ENCODE data around the gene ECD.
"Not testable (repeated sequence)": the region's sequence is repeated elsewhere in the genome, so short reads cannot be mapped to it uniquely, and the experiment has no call there.

ECD gene

GRCh38 chr10:73156054-73156453 is 11.8 kb downstream of the ECD start:
- no peak for DNase-seq

GRCh38 chr10:73152009-73152408 is 15.8 kb downstream of the ECD start:
- DNase-seq, result no peak

- not testable (repeated sequence) for DNase-seq
These were observed 17.0 kb downstream of the ECD start for GRCh38 chr10:73150633-73151413.

GRCh38 chr10:73141603-73142002 is 26.2 kb downstream of the ECD start:
- no peak for DNase-seq

- DNase-seq, result no peak
These were observed 28.6 kb downstream of the ECD start for GRCh38 chr10:73139251-73139650.

- no peak for DNase-seq
These were observed 31.2 kb downstream of the ECD start for GRCh38 chr10:73136627-73137026.

- DNase-seq, result no peak
These were observed 33.1 kb downstream of the ECD start for GRCh38 chr10:73134727-73135126.

- DNase-seq, result no peak
These were observed 35.7 kb downstream of the ECD start for GRCh38 chr10:73131913-73132686.

- no peak for DNase-seq
These were observed 36.5 kb downstream of the ECD start for GRCh38 chr10:73131301-73131700.

GRCh38 chr10:73126343-73126742 is 41.5 kb downstream of the ECD start:
- DNase-seq, result no peak

- DNase-seq, result no peak
These were observed 47.9 kb downstream of the ECD start for GRCh38 chr10:73119952-73120351.

- no peak for DNase-seq
These were observed 48.4 kb downstream of the ECD start for GRCh38 chr10:73119457-73119856.

GRCh38 chr10:73117976-73118743 is 49.6 kb downstream of the ECD start:
- DNase-seq, result no peak

GRCh38 chr10:73116017-73116416 is 51.8 kb downstream of the ECD start:
- no peak for DNase-seq

- DNase-seq, result no peak
These were observed 54.3 kb downstream of the ECD start for GRCh38 chr10:73113551-73113950.

- DNase-seq, result not testable (repeated sequence)
These were observed 55.8 kb downstream of the ECD start for GRCh38 chr10:73112032-73112431.

GRCh38 chr10:73110345-73110849 is 57.4 kb downstream of the ECD start, which contains the start of gene NUDT13:
NUDT13 (plus strand) TSS chr10:73110455; CDS start chr10:73114366, 3,911 bp downstream.
- DNase-seq, result peak in 1 of 4 experiments; percentile 9

- not testable (repeated sequence) for DNase-seq
These were observed 58.6 kb downstream of the ECD start for GRCh38 chr10:73109248-73109652.

- no peak for DNase-seq
These were observed 61.5 kb downstream of the ECD start for GRCh38 chr10:73106301-73106700.

GRCh38 chr10:73099141-73099540 is 68.7 kb downstream of the ECD start:
- no peak for DNase-seq

GRCh38 chr10:73097305-73097670 is 70.5 kb downstream of the ECD start:
- no peak for DNase-seq

- peak; percentile 96 to 97 (median 97) for DNase-seq
These were observed 71.1 kb downstream of the ECD start, which contains the start of gene P4HA1 for GRCh38 chr10:73096449-73097304. P4HA1 (minus strand) TSS chr10:73096866; CDS start chr10:73074883, 21,983 bp downstream.
